ENCODE measurements around the gene ECEL1.
"Not testable (repeated sequence)": the region's sequence is repeated elsewhere in the genome, so short reads cannot be mapped to it uniquely, and the experiment has no call there.

The ECEL1 gene

DNA sequence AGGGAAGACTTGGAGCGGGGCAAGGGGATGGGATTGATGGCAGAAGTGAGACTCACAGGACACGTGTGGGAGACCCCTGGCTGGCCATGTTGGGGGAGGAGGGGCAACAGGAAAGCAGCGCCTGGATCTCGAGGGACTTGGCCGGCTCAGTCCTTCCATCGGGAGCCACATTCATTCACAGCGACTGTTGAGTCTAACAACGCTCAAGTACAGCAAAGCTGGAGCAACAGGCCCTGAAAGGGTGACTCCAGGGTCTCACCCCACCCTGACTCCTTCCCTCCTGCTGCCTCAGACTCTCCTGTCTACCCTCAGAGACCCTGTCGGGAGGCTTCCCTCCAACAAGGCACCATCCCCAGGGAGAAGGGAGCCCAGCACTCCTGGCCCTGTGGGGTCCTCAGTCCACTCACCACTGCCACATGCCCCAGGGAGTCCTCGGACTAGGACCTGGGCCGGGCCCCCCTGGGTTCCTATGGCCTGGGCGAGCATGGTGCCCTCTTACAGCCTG is 46.4 kb downstream of the ECEL1 start:
- no peak for DNase-seq (ENCODE audit: low spot score)

DNA sequence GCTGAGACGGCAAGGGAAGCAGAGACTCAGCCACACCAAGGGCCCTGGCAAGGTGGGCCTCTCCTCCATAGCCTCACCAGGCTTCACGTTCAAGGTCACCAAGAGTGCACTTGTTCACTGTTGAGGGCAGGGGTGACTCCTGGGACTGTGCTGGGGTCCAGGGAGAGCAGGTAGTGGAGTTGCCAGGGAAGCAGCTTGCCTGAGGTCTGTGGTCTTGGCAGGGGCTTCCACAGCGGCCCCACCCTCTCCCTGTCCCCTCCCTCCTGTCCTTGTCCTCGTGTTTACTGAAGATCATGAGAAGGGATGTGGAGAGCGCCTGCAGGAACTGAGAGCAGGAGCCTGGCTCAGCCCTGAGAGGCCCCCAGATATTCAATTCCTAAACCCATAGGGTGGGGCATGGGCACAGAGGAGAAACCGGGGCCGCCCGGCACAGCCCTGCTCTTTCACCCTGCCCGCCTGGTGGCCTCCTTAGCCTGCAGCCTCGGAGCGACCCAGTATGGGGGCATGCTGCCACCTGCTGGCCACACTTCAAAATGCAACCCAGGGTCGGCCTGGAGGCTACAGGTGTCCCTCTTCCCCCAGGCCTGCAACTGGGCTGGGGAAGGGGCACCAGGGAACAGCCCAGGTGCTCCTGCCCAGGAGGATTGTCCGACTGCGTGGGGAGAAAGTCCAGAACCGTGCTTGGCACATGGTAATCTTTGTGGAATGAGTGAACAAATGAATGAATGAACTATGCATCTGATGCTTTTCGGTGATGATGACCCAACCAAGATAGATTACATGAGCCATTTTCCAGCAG is 47.2 kb downstream of the ECEL1 start:
- DNase-seq (ENCODE audit: low spot score), result peak; percentile 78

DNA sequence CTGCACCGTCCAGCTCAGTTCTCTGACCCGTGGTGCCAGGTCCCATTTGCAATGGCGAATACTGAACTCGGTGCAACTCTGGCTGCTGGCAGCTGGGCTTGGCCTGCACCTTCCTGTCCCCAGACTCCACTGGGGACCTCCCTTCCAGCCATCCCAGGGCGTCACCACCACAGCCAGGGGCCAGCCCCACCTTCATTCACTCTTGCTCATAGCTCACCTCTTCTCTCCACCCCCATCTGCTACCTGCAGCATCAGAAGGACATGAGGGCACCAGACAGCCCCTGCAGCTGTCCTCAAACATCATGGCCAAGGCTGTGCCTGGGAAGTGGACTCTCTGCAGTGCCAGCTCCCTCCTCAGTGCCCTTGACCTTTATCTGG is 47.9 kb downstream of the ECEL1 start:
- no peak for DNase-seq (ENCODE audit: low spot score)

DNA sequence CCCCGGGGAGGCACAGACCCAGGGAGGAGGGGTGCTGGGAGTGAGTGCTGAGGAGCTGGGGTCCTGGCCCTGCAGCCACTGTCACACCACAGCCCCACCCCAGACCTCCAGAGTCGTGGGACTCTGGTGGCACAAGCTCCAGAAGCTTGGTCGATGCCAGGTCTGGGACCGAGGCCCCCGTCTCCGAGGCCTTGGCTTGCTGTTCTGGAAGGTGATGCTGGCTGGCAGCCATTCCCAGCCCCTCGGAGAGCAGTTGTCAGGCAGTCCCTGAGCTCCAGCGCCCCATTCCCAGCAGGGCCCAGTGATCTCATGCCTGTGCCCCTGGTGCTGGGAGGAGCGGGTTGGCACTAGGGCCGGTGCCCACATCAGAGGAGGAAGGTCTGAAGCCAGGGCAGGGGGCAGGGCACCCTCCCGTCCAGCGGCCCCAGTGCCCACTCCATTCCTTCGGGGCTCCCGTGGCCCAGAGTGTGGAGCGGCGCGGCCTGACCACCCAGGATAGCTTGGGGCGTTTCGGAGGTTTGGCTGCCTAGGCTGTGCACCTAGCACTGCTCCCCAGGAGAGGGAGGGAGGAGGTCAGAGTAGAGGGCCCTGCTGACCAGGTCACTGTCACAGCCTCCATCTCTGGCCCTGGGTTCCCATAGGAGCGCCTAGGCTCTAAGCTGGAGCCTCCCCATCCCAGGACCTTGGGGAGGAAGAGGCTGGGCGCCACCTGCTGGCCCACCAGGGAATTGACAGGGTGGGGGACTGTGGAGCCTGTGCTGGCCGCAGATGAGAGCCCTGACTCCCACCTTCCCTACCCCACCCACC is 48.5 kb downstream of the ECEL1 start:
- no peak for DNase-seq (ENCODE audit: low spot score)

DNA sequence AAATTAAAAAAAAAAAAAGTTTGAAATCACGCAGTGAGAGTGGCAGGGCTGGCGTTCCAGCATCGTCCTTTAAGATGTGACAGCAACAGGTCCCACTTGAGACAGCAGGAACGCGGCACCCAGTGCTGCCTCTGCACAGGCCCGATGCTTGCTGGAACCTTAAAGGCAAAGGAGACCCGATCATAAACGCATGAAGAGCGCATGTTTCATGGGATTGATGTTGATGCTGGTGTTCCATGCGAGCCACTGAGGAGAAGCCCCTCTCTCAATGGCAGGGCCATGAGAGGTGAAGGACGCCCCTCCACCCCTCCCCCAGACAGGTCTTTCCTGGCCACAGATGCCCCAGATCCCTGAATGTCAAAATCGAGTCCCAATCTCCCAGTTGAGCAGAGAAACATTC is 49.5 kb downstream of the ECEL1 start:
- no peak for DNase-seq (ENCODE audit: low spot score)

DNA sequence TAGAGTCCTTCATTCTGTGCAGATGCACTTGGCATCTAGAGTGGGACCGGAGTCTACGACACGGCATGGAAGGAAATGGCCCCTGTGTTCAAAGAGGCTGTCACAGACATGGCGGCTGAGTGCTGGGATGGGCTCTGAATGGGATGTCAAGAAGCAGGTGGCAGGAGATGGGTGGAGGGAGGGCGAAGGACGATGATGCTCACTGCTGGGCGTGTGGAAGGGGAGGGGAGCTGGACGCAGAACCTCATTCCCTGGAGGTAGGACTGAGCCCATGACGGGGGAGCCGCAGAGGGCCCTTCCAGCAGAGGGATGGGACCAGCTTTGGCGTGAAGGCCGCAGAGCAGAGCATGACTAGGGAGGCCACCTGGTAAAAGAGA is 50.5 kb downstream of the ECEL1 start:
- DNase-seq (ENCODE audit: low spot score), result no peak

DNA sequence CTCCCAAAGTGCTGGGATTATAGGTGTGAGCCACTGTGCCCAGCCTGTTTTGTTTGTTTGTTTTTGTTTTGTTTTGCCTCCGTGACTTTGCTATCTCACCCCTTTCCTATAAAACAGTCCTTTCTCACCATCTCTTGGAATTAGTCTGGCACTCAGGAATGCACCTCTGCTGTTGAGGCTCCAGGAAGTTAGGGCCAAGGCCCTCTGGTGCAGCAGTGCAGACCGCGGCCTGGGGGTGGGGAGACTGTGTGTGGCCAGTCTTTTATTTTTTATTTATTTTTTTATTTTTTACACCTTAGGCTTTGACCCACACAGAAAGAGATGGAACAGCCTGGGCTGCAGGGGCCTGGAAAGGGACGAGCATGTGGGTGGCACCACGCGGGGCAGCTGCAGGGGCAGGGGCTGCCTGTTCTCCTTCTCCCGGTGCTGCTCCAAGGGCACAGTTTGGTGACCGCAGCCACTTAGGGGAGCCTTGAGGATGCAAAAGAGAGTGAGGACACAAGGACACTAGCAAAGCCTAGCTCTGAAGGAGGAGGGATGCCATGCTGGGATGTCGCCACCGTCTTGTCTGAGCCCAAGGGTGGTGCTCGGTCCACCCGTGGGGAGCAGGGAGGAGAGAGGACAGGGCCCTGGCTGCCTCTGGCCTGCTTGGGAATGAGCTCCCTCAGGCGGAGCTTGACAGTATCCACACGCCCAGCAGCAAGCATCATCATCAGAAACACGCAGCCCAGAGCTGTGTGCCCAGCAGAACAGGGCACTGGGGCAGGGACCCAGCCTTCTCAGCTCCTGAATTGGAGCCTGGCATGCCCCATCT is 51.0 kb downstream of the ECEL1 start:
- DNase-seq (ENCODE audit: low spot score), result no peak

DNA sequence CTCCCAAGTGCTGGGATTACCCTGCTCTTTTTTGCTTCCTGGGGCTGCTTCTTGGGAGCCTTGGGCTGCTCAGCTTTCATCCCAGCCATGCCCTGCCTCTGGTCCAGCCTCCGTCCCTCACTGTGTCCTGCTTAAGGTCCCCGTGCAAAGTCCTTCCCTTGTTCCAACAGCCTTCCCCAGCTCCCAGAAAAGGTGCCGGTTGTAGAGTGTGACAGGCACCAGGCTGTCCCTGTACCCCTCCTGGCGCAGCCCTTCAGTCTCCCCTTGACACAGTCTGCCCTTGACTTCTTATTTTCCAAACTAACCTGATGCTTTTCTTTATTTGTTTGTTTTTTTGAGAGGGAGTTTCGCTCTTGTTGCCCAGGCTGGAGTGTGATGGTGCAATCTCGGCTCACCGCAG is 51.8 kb downstream of the ECEL1 start:
- no peak for DNase-seq (ENCODE audit: low spot score)

DNA sequence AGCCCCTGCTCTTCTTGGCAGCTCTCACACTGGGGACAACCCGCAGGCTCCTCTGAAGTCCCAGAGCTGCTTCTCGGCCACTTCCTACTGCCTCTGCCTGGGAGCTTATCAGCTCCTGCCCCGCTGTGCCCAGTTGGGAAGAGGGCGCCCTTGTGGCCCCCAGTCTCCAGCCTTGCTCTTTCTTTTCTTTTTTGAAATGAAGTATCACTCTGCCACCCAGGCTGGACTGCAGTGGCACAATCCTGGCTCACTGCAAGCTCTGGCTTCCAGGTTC is 52.3 kb downstream of the ECEL1 start:
- DNase-seq (ENCODE audit: low spot score), result no peak

DNA sequence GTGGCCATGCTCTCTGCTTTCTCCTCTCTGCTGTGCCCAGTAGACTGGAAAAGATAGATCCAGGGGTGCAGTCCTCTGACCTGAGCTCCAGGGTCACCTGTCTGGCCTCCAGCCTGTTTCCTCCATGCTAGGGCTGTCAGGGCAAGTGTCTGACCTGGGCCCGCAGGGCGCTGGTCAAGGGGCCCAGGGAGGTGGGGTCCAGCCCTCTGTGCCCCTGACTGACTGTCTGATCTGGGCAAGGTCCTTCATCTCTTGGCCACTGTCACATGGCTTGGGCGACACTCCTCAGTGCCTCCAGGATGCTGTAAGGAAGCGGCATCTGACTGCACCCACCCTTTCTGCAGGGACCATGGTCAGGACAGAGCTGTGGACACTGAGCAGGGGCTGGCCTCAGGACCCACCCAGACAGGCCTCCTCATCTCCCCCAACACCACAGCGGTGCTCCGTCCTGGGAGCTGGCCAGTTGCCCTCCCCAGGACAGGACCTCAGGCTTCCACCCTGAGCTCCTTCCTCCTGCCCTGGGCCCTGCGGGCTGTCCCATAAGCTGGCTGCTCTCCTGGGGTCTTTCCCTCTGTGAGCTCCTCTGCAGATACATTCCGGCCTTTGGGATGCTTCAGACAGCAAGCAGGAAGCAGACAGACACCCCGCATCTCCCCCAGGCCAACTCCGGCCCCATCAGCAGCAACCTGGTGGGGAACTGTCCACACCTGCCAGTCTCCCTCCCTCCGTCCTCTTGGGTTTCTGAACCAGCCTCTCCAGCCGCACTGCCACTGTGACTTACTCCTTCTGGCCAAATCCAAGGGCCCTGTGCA is 52.9 kb downstream of the ECEL1 start:
- no peak for DNase-seq (ENCODE audit: low spot score)

DNA sequence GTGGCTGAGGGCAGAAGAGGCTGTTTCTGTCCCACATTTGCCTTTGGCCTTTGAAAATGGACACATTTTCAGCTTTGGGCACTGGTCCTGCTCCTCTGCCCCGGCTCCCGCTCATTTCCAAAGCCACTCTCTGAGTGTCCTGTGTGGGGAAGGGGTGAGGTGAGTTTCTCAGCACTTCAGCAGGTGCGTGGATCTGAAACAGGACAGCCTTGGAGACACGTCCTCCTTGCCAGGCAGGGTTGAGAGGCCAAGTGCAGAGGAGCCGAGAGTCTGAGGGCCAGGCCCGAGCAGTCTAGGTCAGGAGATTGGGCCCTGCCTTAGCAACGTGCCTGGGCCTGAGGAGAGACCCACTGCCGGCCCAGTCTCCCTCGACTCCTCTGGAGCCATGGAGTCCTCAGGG is 53.5 kb downstream of the ECEL1 start:
- no peak for DNase-seq (ENCODE audit: low spot score)

DNA sequence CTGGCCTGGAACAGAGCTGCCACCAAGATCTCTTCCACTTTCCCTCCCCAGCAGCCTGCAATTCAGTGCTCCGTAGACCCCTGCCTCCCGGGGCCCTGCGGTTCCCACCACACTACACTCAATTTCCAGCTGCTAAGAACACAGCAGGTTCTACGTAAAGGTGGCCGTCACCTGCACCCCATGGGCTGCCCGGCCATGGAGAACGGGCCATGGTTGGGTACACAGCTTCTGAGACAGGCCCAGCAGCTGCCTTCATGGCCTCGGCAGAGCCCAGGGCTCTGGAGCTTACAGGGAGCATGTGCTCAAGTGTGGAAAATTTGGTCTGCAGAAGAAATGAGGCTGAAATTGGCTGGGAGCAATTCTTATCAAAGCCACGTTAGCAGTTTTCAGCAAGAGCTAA is 54.0 kb downstream of the ECEL1 start:
- DNase-seq (ENCODE audit: low spot score), result not testable (repeated sequence)

DNA sequence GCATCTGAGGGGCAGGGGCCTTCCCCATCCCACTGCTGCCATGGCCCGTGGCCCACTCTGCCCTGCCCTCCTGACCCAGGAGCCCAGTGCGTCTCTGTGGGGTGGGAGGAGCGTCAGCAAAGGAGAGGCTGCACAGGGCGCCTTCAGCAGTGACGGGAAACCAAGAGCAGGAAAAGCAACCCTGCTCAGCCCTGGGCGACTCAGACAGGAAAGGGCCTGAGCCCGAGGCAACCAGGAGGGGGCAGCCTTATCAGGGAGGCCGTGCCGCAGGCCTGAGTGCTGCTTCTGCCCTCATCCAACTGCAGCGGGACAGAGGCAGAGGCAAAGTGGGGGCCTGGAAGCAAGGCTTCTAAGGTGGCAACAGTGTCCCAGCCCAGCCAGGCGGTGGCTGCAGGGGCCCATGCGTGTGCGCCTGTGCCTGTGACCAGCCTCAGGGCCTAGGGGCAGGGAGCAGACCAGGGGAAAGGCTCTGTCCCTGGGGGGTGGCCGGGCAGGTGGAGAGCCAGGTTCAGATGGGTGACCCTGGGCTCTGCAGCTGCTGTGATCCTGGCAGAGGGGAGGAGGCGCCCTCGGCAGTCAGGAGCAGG is 54.9 kb downstream of the ECEL1 start:
- DNase-seq (ENCODE audit: low spot score), result no peak

DNA sequence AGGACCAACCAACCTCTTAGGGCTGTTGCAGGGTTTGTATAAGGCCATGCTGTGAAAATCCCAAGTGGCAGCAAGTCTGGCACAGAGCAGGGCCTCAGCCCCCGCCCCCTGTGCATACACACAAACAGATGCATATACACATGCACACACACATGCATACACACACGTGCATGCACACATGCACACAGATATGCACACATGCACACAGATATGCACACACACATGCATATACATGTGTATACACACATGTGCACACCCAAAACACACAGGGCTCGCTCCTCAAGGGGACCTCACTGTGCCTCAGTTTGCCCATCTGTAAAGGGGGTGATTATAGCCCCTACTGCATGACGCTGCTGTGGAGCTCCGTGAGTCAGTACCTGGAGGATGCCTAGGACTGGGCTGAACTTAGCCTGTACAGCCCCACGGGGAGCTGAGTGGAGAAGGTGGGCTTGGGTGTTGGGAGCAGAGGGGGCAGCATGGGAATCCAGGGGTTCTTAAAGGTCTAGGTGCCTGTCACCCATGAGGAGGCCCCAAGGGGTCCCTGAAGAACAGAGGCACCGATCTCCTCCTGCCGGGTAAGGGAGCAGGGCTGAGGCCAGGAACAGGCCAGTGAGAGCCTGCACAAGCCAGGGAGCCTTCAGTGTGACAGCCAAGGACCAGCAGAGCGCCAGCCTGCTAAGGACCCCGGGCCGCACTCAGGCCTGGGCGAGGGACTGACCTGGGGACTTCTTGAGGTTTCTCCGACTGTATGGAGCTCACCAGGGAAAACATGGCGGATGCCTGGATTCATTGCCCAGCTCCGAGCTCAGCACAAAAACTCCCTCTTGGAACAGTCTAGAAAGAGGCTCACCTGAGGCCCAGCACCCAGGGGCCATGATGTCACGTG is 55.7 kb downstream of the ECEL1 start:
- no peak for DNase-seq (ENCODE audit: low spot score)

Measured in CD4-positive, alpha-beta T cell treated with Interleukin-6 at 100 ng/mL for 8 hours (primary cell).